Ovary (tissue), 9 donors: Measurements from ENCODE around the gene RNU2-1. TPM values are rescaled to one million over a fixed set of nuclear protein-coding genes. Genes with fewer than 3 reads are reported as not detected.
"Not testable (repeated sequence)": the region's sequence is repeated elsewhere in the genome, so short reads cannot be mapped to it uniquely, and the experiment has no call there.

Source experiments
- DNase-seq, 5 donors: peaks; one replicate each; pipeline ENCODE4 v3.0.0-alpha.2; 2019 to 2020
- H3K27ac ChIP-seq, 2 donors: fragments of 200-600 bp; one replicate each; pipeline versions ENCODE4 v1.5.1 to v1.8.0; 2019 to 2022
- H3K27me3 ChIP-seq: fragments of 200-600 bp; one replicate; pipeline ENCODE4 v1.8.0; 2022
- H3K36me3 ChIP-seq: fragments of 200-600 bp; sonication (generic); one replicate; pipeline ENCODE4 v1.5.1; 2019
- H3K4me1 ChIP-seq: one replicate; pipeline ENCODE4 v1.8.1; 2013; ENCODE audit warnings: mild to moderate bottlenecking, moderate library complexity; ENCODE audit not compliant: insufficient read depth
- H3K4me3 ChIP-seq: fragments of 200-600 bp; sonication (generic); one replicate; pipeline ENCODE4 v1.5.1; 2017
- H3K9me3 ChIP-seq, 2 donors: fragments of 200-600 bp in 1 of 2; sonication (generic) in 1 of 2; one replicate each; pipeline versions ENCODE4 v1.5.1 to v1.8.1; 2013 to 2019; ENCODE audit warnings: mild to moderate bottlenecking in 1 of 2, moderate library complexity in 1 of 2
- CTCF ChIP-seq, 3 donors: fragments of 450-650 bp in 2 of 3; fragments of 200-600 bp in 1 of 3; IDR thresholded peaks; one replicate each; pipeline versions ENCODE4 v1.5.1 to v1.8.0; 2016 to 2022; ENCODE audit warnings: antibody characterized with exemption in 3 of 3, mild to moderate bottlenecking in 1 of 3
- EP300 ChIP-seq: sonication (generic); formaldehyde crosslinking; IDR thresholded peaks from one replicate; pipeline ENCODE4 v1.6.1; 2017; ENCODE audit warnings: antibody characterized with exemption
- POLR2A ChIP-seq: fragments of 450-650 bp; IDR thresholded peaks from one replicate; pipeline ENCODE4 v1.6.1; 2017; ENCODE audit warnings: antibody characterized with exemption, mild to moderate bottlenecking, moderate library complexity
- WGBS, 3 donors: extraction: QIAGEN DNeasy Blood & Tissue Kit in 1 of 3; methylation state at CpG; one replicate each; pipeline versions ENCODE4 v1.1.5 to v1.1.7; 2013 to 2017; 5-methylcytosine and 5-hydroxymethylcytosine counted together
- intact Hi-C, 4 donors: fragments of 100-400 bp; cut with DNase I; formaldehyde crosslinking; loops; one replicate each; pipeline versions ENCODE4 v1.11.0 to v1.15.1; 2022 to 2023
- polyA plus RNA-seq, 2 donors: library from polyadenylated mRNA; stranded (reverse); fragments of 200-250 nt in 1 of 2; fragments of 350-450 nt in 1 of 2; fragmentation: Illumina TruSeq in 1 of 2; extraction: RNeasy Lipid Tissue Mini Kit (QIAGEN cat#74804) in 1 of 2; gene quantifications; one replicate each; pipeline ENCODE4 v1.2.3, GENCODE V29; 2013 to 2014
- total RNA-seq, 7 donors: library from RNA; depleted of rRNA in 2 of 7; stranded (reverse); fragments of >200 nt in 2 of 7; fragmentation: NEBNext Ultra II Directional in 3 of 7; extraction: Animal tissue kit (Norgen Biotek cat#: 25700) in 3 of 7; gene quantifications; one replicate each; pipeline versions ENCODE4 v1.1.0 to v1.2.4, GENCODE V29; 2016 to 2023
- donor health status: DM: no; HTN: no; CAD: no; lungs with moderate emphysema.
- donor health status: DM: no; HTN: no; CAD: no.
- donor health status: Bipolar disorder and iron deficiency.
- donor health status: DM: yes; HTN: yes; CAD: no.
- donor health status: DM: no; HTN: no; CAD: no.
- donor health status: DM: yes; HTN: yes; CAD: no.

The RNU2-1 gene
- total and polyA plus RNA-seq, 9 donors = 2,710 to 10,212 (median 7,317) TPM; not detected in 4

DNA sequence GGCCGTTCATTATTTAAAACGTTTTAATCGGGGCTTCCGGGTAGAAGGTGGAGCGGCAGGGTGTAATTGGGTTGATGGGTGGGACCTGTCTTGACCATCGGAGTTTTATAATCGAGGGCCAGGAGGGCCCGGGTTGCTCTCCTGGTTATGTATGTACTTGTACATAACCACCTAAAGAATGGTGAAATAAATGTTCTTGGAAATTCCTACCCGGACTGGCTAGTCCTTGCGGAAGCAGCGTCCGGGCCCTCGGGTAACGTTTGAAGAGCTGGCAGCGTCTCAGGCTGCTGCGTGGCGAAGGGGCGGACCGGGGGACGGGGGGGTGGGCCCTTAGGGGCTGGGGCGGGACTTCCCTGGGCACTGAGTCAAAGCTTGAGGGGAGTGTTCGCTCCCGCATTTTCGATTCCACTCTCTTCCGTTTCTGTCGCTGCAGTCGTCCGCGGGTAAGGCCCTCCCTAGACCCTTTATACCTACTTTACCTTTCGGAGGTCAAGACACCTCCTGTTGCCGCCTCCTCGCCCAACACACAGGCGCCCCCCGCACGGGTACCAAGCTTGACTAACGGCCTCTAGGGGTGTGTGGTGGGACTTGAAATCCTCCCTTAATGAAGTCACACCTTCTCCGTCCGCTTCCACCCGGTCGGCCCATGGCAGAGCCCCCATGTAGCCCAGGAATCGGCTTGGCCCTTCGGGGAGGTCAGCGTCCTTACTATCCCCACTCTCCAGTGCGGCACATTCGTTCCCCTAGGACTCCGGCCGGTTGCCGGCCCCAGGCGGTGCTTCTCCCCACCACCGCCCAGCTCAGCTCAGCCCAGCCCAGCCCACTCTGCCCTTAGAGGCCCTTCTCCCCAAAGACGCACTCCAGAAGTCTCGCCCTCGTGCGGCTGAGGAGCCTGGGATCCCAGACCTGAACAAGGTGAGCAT is 22.0 kb downstream of the RNU2-1 start, which contains the start of gene TMEM106A:
Gene TMEM106A, plus strand, starts transcription at position 396 of the 923 bp plus-strand sequence. CDS start 1,167 bp downstream, outside the sequence.
- H3K27me3 ChIP-seq = no peaks in the 10 kb centered on the region
- H3K36me3 ChIP-seq = no peaks in the 10 kb centered on the region
- H3K4me1 ChIP-seq = peaks cover 5% of the 10 kb centered on the region
- peak; percentile 83 to 89 (median 86) for DNase-seq
- peak within 1 kb of the TSS; percentile 54 for H3K4me3 ChIP-seq
- no peak for TF ChIP-seq POLR2A
- TF ChIP-seq CTCF (IDR thresholded peaks at IDR 0.05) = peak in 2 of 3 donors; percentile 48 to 51
- H3K27ac ChIP-seq = peak within 1 kb of the TSS; percentile 60 to 72
- H3K9me3 ChIP-seq = no peaks in the 10 kb centered on the region
- 0 to 1% (median 0%) methylated on average over 54 of the region's 54 CpGs for WGBS, 3 donors
- intact Hi-C loops = loop anchor here in 1 of 4 donors (10.0 kb wide), 2 partner anchors 77 to 187 kb away; partner anchors contain the start of genes RND2 and VAT1

GRCh38 chr17:43211123-43211479 is 22.7 kb downstream of the RNU2-1 start:
- WGBS, 3 donors = 0 to 5% (median 2%) methylated on average over 2 of the region's 2 CpGs
- H3K9me3 ChIP-seq = no peaks in the 10 kb centered on the region
- no peaks in the 10 kb centered on the region for H3K36me3 ChIP-seq

GRCh38 chr17:43210576-43210975 is 23.2 kb downstream of the RNU2-1 start:
- no peaks in the 10 kb centered on the region for H3K9me3 ChIP-seq
- H3K4me1 ChIP-seq = peaks cover 3% of the 10 kb centered on the region
- TF ChIP-seq EP300 (no peak), POLR2A (no peak), CTCF (IDR thresholded peaks at IDR 0.05) (no peak)
- H3K4me3 ChIP-seq = no peak overlapping the region
- no peaks in the 10 kb centered on the region for H3K27me3 ChIP-seq
- intact Hi-C loops = loop anchor here in 1 of 4 donors (10.0 kb wide), 2 partner anchors 76 to 186 kb away; partner anchors contain the start of genes RND2 and VAT1
- H3K36me3 ChIP-seq = no peaks in the 10 kb centered on the region
- H3K27ac ChIP-seq = no peak overlapping the region
- no peak for DNase-seq
- 62 to 76% (median 65%) methylated on average over 3 of the region's 3 CpGs for WGBS, 3 donors

More at GRCh38 chr17:43211123-43211479, 22.7 kb downstream of the RNU2-1 start:
- peak overlapping the region; percentile 54 for H3K4me3 ChIP-seq
- peaks cover 5% of the 10 kb centered on the region for H3K4me1 ChIP-seq
- no peak for DNase-seq
- TF ChIP-seq CTCF (IDR thresholded peaks at IDR 0.05) (no peak), EP300 (no peak), POLR2A (no peak)
- no peaks in the 10 kb centered on the region for H3K27me3 ChIP-seq
- intact Hi-C loops = loop anchor here in 1 of 4 donors (10.0 kb wide), 2 partner anchors 76 to 186 kb away; partner anchors contain the start of genes RND2 and VAT1
- peak overlapping the region in 1 of 2 donors; percentile 72 for H3K27ac ChIP-seq

GRCh38 chr17:43203013-43203412 is 30.8 kb downstream of the RNU2-1 start:
- 96 to 99% (median 98%) methylated on average over 3 of the region's 3 CpGs for WGBS, 3 donors
- H3K27ac ChIP-seq, H3K36me3 ChIP-seq, H3K9me3 ChIP-seq, H3K27me3 ChIP-seq, DNase-seq, intact Hi-C loops, H3K4me3 ChIP-seq, H3K4me1 ChIP-seq: not testable (repeated sequence)

DNA sequence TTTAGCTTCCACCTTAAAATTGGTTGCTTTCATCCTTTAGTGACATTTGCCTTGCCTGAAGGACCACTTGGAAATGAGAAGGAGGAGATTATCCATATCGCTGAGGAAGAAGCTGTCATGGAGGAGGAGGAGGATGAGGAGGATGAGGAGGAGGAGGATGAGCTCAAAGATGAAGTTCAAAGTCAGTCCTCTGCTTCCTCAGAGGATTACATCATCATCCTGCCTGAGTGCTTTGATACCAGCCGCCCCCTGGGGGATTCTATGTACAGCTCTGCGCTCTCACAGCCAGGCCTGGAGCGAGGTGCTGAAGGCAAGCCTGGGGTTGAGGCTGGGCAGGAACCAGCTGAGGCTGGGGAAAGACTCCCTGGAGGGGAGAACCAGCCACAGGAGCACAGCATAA is 33.6 kb downstream of the RNU2-1 start:
- intact Hi-C loops = no loop called here
- Histone ChIP-seq H3K9me3 (no peaks in the 10 kb centered on the region), H3K4me3 (no peak overlapping the region), H3K36me3 (no peaks in the 10 kb centered on the region), H3K27ac (no peak overlapping the region), H3K27me3 (no peaks in the 10 kb centered on the region), H3K4me1 (no peaks in the 10 kb centered on the region)
- WGBS, 3 donors = 77 to 88% (median 85%) methylated on average over 4 of the region's 4 CpGs
- DNase-seq = no peak
- no peak for TF ChIP-seq POLR2A
- no peak for TF ChIP-seq EP300
- TF ChIP-seq CTCF (IDR thresholded peaks at IDR 0.05) = no peak
